Calu3 (cell line): ENCODE measurements around the gene RER1. TPM values are rescaled to one million over a fixed set of nuclear protein-coding genes. Genes with fewer than 3 reads are reported as not detected.
A peak's percentile ranks its signal among the peaks of the same experiment; 100 is the strongest.

Experiments used
- BruUV-seq: library from RNA; stranded (reverse); fragments of 400-500 nt; replicated peaks from 2 replicates; lab custom pipeline; 2021; lab: Mats Ljungman, UMichigan
- CTCF ChIA-PET: fragments of 300-600 bp; sonication (Branson Sonifier 250); formaldehyde crosslinking; loops from one replicate; lab custom pipeline; 2022; ENCODE audit warnings: antibody characterized with exemption; lab: Charles Lee
- DNase-seq: peaks from one replicate; pipeline ENCODE4 v3.0.0; 2022
- H3K27ac Mint-ChIP-seq: one replicate; pipeline ENCODE4 v1.8.0; 2022; ENCODE audit warnings: mixed read lengths; ENCODE audit not compliant: unreplicated experiment
- H3K27me3 Mint-ChIP-seq: one replicate; pipeline ENCODE4 v1.8.0; 2022; ENCODE audit warnings: mixed read lengths; ENCODE audit not compliant: unreplicated experiment
- H3K36me3 Mint-ChIP-seq: one replicate; pipeline ENCODE4 v1.8.0; 2022; ENCODE audit warnings: mild to moderate bottlenecking, moderate library complexity, mixed read lengths; ENCODE audit not compliant: insufficient read depth, unreplicated experiment
- H3K4me1 Mint-ChIP-seq: one replicate; pipeline ENCODE4 v1.8.0; 2022; ENCODE audit warnings: mild to moderate bottlenecking, low read depth, mixed read lengths; ENCODE audit not compliant: unreplicated experiment
- H3K4me3 Mint-ChIP-seq: one replicate; pipeline ENCODE4 v1.8.0; 2022; ENCODE audit warnings: mild to moderate bottlenecking, low read depth, moderate library complexity, mixed read lengths; ENCODE audit not compliant: unreplicated experiment
- H3K9me3 Mint-ChIP-seq: one replicate; pipeline ENCODE4 v1.8.0; 2022; ENCODE audit warnings: low read depth, mixed read lengths; ENCODE audit not compliant: unreplicated experiment
- CTCF ChIP-seq: fragments of 200-600 bp; IDR thresholded peaks from one replicate; pipeline ENCODE4 v1.8.0; 2022; ENCODE audit warnings: antibody characterized with exemption; ENCODE audit not compliant: unreplicated experiment
- intact Hi-C: fragments of 100-400 bp; cut with micrococcal nuclease; formaldehyde crosslinking; loops from one replicate; pipeline ENCODE4 v1.10.0; 2022; ENCODE audit not compliant: unreplicated experiment
- total RNA-seq: library from RNA; stranded (reverse); gene quantifications from 2 replicates; pipeline ENCODE4 v1.2.3, GENCODE V29; 2022

Gene RER1
- total RNA-seq, 1 experiment from 2014 or later = 118 TPM

GRCh38 chr1:2406451-2407041 is 14.9 kb downstream of the RER1 start:
- BruUV-seq = no TSS peak
- no peak overlapping the region for H3K27ac Mint-ChIP-seq
- intact Hi-C loops = no loop called here
- CTCF ChIA-PET = no interaction called here
- H3K4me3 Mint-ChIP-seq = no peak overlapping the region
- no peaks in the 10 kb centered on the region for H3K27me3 Mint-ChIP-seq
- no peak for TF ChIP-seq CTCF
- H3K4me1 Mint-ChIP-seq = no peaks in the 10 kb centered on the region
- H3K36me3 Mint-ChIP-seq = peaks cover 67% of the 10 kb centered on the region
- no peak for DNase-seq
- no peaks in the 10 kb centered on the region for H3K9me3 Mint-ChIP-seq

DNA sequence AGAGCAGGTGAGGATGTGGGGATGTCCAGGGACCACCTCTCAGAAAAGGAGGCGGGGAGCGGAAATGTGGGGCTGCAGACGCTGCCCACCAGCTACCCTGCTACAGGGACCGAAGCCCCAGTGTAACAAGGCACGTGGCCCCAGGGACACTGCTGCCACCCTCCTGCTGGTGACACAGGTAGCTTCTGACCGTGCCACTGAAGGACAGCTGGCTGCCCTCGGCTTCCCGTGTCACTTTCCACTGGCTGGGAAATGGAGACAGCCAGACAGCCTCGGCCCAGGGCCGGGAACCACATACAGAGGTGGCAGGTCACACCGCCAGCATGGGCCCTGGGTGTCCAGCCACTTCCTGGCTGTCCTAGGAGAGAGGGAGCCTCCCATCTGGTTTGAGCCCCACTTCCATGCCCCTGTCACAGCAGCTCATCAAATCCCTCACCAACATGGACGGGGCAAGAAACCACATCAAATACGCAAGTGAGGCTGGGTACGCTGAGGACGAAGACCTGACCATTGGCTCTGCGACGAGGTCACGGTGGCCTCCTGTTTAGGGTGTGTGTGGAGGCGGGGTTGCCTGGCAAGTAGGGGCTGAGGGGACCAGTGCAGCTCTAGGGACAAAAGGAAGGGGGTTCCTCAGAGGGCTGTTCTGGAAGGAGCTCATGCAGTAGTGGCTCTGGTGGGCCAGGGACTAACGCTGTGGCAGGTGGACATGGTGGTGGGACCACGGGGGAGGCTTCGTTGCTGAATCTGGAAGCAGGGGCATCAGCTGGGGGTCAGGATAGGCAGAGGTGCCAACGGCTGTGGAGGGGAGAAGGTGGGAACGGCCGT is 15.7 kb downstream of the RER1 start:
- CTCF ChIA-PET = interaction anchor here (0.6 kb wide), 1 partner anchor 372 kb away, joined by 3 read pairs; no protein-coding TSS in a partner anchor
- H3K36me3 Mint-ChIP-seq = peaks cover 67% of the 10 kb centered on the region
- no TSS peak for BruUV-seq
- no peaks in the 10 kb centered on the region for H3K4me1 Mint-ChIP-seq
- H3K9me3 Mint-ChIP-seq = no peaks in the 10 kb centered on the region
- no peak for TF ChIP-seq CTCF
- no peak for DNase-seq
- no peak overlapping the region for H3K4me3 Mint-ChIP-seq
- H3K27me3 Mint-ChIP-seq = no peaks in the 10 kb centered on the region
- intact Hi-C loops = no loop called here
- H3K27ac Mint-ChIP-seq = peak overlapping the region; percentile 73

DNA sequence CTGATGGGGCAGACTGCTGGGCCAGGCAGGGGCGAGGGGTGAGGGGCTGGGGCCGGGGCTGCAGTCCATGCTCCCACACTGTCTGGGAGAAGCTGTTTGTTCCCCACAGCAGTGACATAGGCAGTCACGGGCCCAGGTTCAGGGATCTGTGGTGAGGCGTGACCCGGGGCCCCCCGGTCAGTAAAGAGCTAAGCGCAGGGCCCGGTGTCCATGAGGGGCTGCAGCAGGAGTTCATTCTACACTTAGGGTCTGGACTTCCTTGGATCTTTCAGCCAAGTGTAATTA is 16.3 kb downstream of the RER1 start:
- Mint-ChIP-seq H3K36me3 (peaks cover 67% of the 10 kb centered on the region), H3K4me1 (no peaks in the 10 kb centered on the region), H3K27me3 (no peaks in the 10 kb centered on the region), H3K27ac (peak overlapping the region; percentile 73), H3K4me3 (no peak overlapping the region), H3K9me3 (no peaks in the 10 kb centered on the region)
- intact Hi-C loops = no loop called here
- CTCF ChIA-PET = interaction anchor here (0.6 kb wide), 1 partner anchor 371 kb away, joined by 3 read pairs; no protein-coding TSS in a partner anchor
- no peak for TF ChIP-seq CTCF
- BruUV-seq = no TSS peak
- no peak for DNase-seq

- no peak for DNase-seq
- Mint-ChIP-seq H3K27ac (no peak overlapping the region), H3K4me1 (no peaks in the 10 kb centered on the region), H3K9me3 (no peaks in the 10 kb centered on the region), H3K36me3 (peaks cover 64% of the 10 kb centered on the region), H3K27me3 (no peaks in the 10 kb centered on the region), H3K4me3 (no peak overlapping the region)
- intact Hi-C loops = no loop called here
- TF ChIP-seq CTCF = no peak
- CTCF ChIA-PET = no interaction called here
- BruUV-seq = no TSS peak
Measured at GRCh38 chr1:2408456-2408855, 16.8 kb downstream of the RER1 start.
